GM10248 (cell line): ENCODE results near the gene BSX.

Experiments used
- CTCF ChIA-PET: fragments of 300-600 bp; sonication (Branson Sonifier 250); formaldehyde crosslinking; extraction: SDS; loops from one replicate; lab custom pipeline; 2021; ENCODE audit warnings: antibody characterized with exemption; lab: Yijun Ruan, JAX
- POLR2A ChIA-PET: fragments of 350-650 bp; sonication (Branson Sonifier 250); formaldehyde crosslinking; extraction: SDS; loops from one replicate; lab custom pipeline; 2020; ENCODE audit warnings: antibody characterized with exemption; lab: Yijun Ruan, JAX
- DNase-seq: peaks from one replicate; pipeline ENCODE4 v3.0.0; 2012; ENCODE audit errors: extremely low spot score
- CTCF ChIP-seq: IDR thresholded peaks from 2 replicates; pipeline ENCODE4 v1.5.1; 2012; ENCODE audit warnings: mild to moderate bottlenecking, low read depth; ENCODE audit errors: extremely low read depth, missing control alignments, control extremely low read depth

Gene BSX

GRCh38 chr11:122983438-122984185, 2.0 kb upstream of the BSX start:
- no peak for DNase-seq
- TF ChIP-seq CTCF: no peak
- POLR2A ChIA-PET: no interaction called here
- CTCF ChIA-PET: interaction anchor here (1.5 kb wide), 1 partner anchor 120 kb away, joined by 6 read pairs; no protein-coding TSS in a partner anchor

GRCh38 chr11:122979815-122980595, 1.6 kb downstream of the BSX start:
- TF ChIP-seq CTCF: no peak
- CTCF ChIA-PET: no interaction called here
- POLR2A ChIA-PET: interaction anchor here (0.6 kb wide), 1 partner anchor 22 kb away, joined by 4 read pairs; no protein-coding TSS in a partner anchor
- DNase-seq: no peak

GRCh38 chr11:122979103-122979814, 2.4 kb downstream of the BSX start:
- no peak for DNase-seq
- no peak for TF ChIP-seq CTCF
- POLR2A ChIA-PET: no interaction called here
- CTCF ChIA-PET: no interaction called here

- no peak for DNase-seq
- no peak for TF ChIP-seq CTCF
- CTCF ChIA-PET: no interaction called here
- POLR2A ChIA-PET: no interaction called here
These were observed 3.4 kb downstream of the BSX start for GRCh38 chr11:122978299-122978620.

- POLR2A ChIA-PET: no interaction called here
- no peak for TF ChIP-seq CTCF
- DNase-seq: no peak
- CTCF ChIA-PET: no interaction called here
These were observed 4.0 kb downstream of the BSX start for GRCh38 chr11:122977470-122978298.
